Mesenchymal stem cell (in vitro differentiated cells and primary cell): ENCODE measurements around the gene CARD11.
A peak's percentile ranks its signal among the peaks of the same experiment; 100 is the strongest.

Experiments
- DNase-seq: peaks from one replicate; pipeline ENCODE4 v3.0.0-alpha.2; 2013
- H2AFZ ChIP-seq: one replicate; pipeline ENCODE4 v1.6.1; 2013; ENCODE audit warnings: low read depth, mild to moderate bottlenecking, control low read depth, inconsistent platforms, low read length, moderate library complexity
- H2AK5ac ChIP-seq: 2 replicates; pipeline ENCODE4 v1.6.1; 2013; ENCODE audit warnings: low read length, moderate library complexity, mild to moderate bottlenecking, inconsistent platforms; ENCODE audit not compliant: severe bottlenecking
- H2BK120ac ChIP-seq: one replicate; pipeline ENCODE4 v1.6.1; 2013; ENCODE audit warnings: low read depth, mild to moderate bottlenecking, inconsistent platforms, low read length, moderate library complexity
- H2BK12ac ChIP-seq, 2 experiments: one replicate each; pipeline ENCODE4 v1.6.1; 2013; ENCODE audit warnings: inconsistent platforms in 2 of 2, low read length in 2 of 2, mild to moderate bottlenecking in 2 of 2, moderate library complexity in 2 of 2, control low read depth in 1 of 2
- H2BK15ac ChIP-seq: one replicate; pipeline ENCODE4 v1.6.1; 2013; ENCODE audit warnings: mild to moderate bottlenecking, low read depth, inconsistent platforms; ENCODE audit not compliant: poor library complexity, severe bottlenecking
- H2BK5ac ChIP-seq: 2 replicates; pipeline ENCODE4 v1.6.1; 2013; ENCODE audit warnings: low read depth, mild to moderate bottlenecking, low read length, control low read depth, inconsistent platforms; ENCODE audit not compliant: poor library complexity, severe bottlenecking
- H3K14ac ChIP-seq, 2 experiments: one replicate each; pipeline ENCODE4 v1.6.1; 2013; ENCODE audit warnings: inconsistent platforms in 2 of 2, low read length in 2 of 2, control low read depth in 1 of 2, mild to moderate bottlenecking in 1 of 2, moderate library complexity in 1 of 2
- H3K18ac ChIP-seq, 2 experiments: one replicate each; pipeline ENCODE4 v1.6.1; 2013; ENCODE audit warnings: inconsistent platforms in 2 of 2, low read length in 2 of 2, control low read depth in 1 of 2, low read depth in 1 of 2, mild to moderate bottlenecking in 1 of 2
- H3K23ac ChIP-seq, 2 experiments: one replicate each; pipeline ENCODE4 v1.6.1; 2013; ENCODE audit warnings: inconsistent platforms in 2 of 2, low read length in 2 of 2, mild to moderate bottlenecking in 2 of 2, moderate library complexity in 2 of 2, control low read depth in 1 of 2
- H3K27ac ChIP-seq: 2 replicates; pipeline ENCODE4 v1.5.1; 2013; ENCODE audit warnings: mild to moderate bottlenecking, moderate library complexity, low read length, control low read depth, inconsistent platforms; ENCODE audit not compliant: poor library complexity, severe bottlenecking
- H3K27me3 ChIP-seq, 2 experiments: 2 replicates each; pipeline versions ENCODE4 v1.6.1 to v1.7.0; 2013; ENCODE audit warnings: low read length in 2 of 2, mild to moderate bottlenecking in 2 of 2, moderate library complexity in 2 of 2, control low read depth in 1 of 2, inconsistent platforms in 1 of 2; ENCODE audit not compliant: control insufficient read depth in 1 of 2, insufficient read depth in 1 of 2
- H3K36me3 ChIP-seq, 2 experiments: 2 replicates each; pipeline versions ENCODE4 v1.6.1 to v1.7.0; 2013; ENCODE audit warnings: low read length in 2 of 2, control low read depth in 1 of 2, inconsistent platforms in 1 of 2, low read depth in 1 of 2, mild to moderate bottlenecking in 1 of 2; ENCODE audit not compliant: insufficient read depth in 2 of 2, control insufficient read depth in 1 of 2
- H3K4ac ChIP-seq, 2 experiments: one replicate each; pipeline ENCODE4 v1.6.1; 2013; ENCODE audit warnings: inconsistent platforms in 2 of 2, low read length in 2 of 2, mild to moderate bottlenecking in 2 of 2, moderate library complexity in 2 of 2, control low read depth in 1 of 2, low read depth in 1 of 2
- H3K4me1 ChIP-seq: 2 replicates; pipeline ENCODE4 v1.6.1; 2013; ENCODE audit warnings: low read depth, low read length, control low read depth; ENCODE audit not compliant: control insufficient read depth, insufficient read depth
- H3K4me2 ChIP-seq: 2 replicates; pipeline ENCODE4 v1.6.1; 2013; ENCODE audit warnings: low read length, mild to moderate bottlenecking, inconsistent platforms; ENCODE audit not compliant: poor library complexity, severe bottlenecking
- H3K4me3 ChIP-seq, 2 experiments: 2 replicates each; pipeline versions ENCODE4 v1.5.1 to v1.7.0; 2013; ENCODE audit warnings: low read length in 2 of 2, mild to moderate bottlenecking in 2 of 2, control low read depth in 1 of 2, low read depth in 1 of 2; ENCODE audit not compliant: insufficient read depth in 1 of 2
- H3K79me1 ChIP-seq: replicated peaks from 2 replicates; pipeline ENCODE4 v1.6.1; 2013; ENCODE audit warnings: mild to moderate bottlenecking, control low read depth, low read length, inconsistent platforms; ENCODE audit not compliant: poor library complexity, severe bottlenecking
- H3K9ac ChIP-seq: 2 replicates; pipeline ENCODE4 v1.7.0; 2013; ENCODE audit warnings: mild to moderate bottlenecking, low read length, moderate library complexity
- H3K9me3 ChIP-seq: 2 replicates; pipeline ENCODE4 v1.7.0; 2013; ENCODE audit warnings: mild to moderate bottlenecking, low read length; ENCODE audit not compliant: control insufficient read depth
- H4K8ac ChIP-seq: one replicate; pipeline ENCODE4 v1.6.1; 2013; ENCODE audit warnings: inconsistent platforms, mild to moderate bottlenecking, low read length, moderate library complexity
- H4K91ac ChIP-seq: one replicate; pipeline ENCODE4 v1.6.1; 2013; ENCODE audit warnings: mild to moderate bottlenecking, low read length, inconsistent platforms
- WGBS: methylation state at CpG from one replicate; pipeline ENCODE4 v1.1.7; 2013; ENCODE audit warnings: mixed read lengths; 5-methylcytosine and 5-hydroxymethylcytosine counted together

Gene CARD11

DNA sequence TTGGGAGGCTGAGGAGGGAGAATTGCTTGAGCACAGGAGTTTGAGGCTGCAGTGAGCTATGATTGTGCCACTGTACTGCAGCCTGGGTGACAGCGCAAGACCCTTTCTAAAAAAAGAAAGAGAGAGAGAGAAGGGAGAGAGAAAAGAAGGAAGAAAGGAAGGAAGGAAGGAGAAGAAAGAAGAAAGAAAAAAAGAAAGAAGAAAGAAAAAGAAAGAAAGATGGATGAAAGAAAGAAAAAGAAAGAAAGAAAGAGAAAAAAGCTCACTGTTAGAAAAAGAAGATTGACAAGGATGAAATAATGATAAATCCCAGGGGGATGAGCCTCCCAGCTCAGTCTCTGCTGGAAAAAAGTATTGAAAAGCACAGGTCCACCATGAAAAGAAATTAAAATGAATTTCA, 22.8 kb upstream of the CARD11 start:
- Histone ChIP-seq H2BK15ac (no peak overlapping the region), H3K79me1 (no peaks in the 10 kb centered on the region), H4K8ac (no peak overlapping the region), H4K91ac (no peak overlapping the region), H3K4ac (no peak overlapping the region), H3K23ac (no peak overlapping the region), H3K36me3 (no peaks in the 10 kb centered on the region), H3K14ac (no peak overlapping the region), H3K27me3 (peaks cover 0 to 17% of the 10 kb centered on the region in 2 experiments), H3K4me3 (no peak overlapping the region), H3K9me3 (peaks cover 3% of the 10 kb centered on the region), H3K4me2 (no peak overlapping the region), H2AFZ (no peak overlapping the region), H3K27ac (no peak overlapping the region), H3K4me1 (no peaks in the 10 kb centered on the region), H2BK5ac (no peak overlapping the region), H2BK120ac (no peak overlapping the region), H2BK12ac (no peak overlapping the region), H3K18ac (no peak overlapping the region), H2AK5ac (no peak overlapping the region), H3K9ac (no peak overlapping the region)
- 98% methylated on average over 1 of the region's 1 CpG for WGBS
- no peak for DNase-seq

DNA sequence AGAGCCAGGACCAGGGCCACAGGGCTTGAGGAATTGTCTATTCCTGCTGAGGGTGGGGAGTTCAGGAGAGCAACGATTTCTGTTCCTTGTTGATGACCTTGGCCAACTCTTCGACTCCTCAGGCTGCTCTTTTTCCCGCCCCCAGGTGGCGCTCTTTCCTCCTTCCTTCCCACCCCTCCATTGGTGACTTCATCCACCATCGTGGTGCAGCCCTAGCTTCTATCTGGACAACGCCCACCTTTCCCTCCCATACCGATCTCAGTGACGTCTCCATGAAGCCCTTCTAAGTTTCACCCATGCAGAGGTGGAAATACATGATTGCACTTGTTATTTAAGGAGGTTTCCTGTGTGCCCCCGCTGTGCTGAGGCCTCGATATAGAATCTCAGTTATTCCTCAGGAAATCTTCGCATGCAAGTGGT, 22.1 kb upstream of the CARD11 start:
- H3K27ac ChIP-seq = no peak overlapping the region
- no peak overlapping the region for H3K4me3 ChIP-seq
- no peaks in the 10 kb centered on the region for H3K9me3 ChIP-seq
- 41% methylated on average over 11 of the region's 11 CpGs for WGBS
- H2BK5ac ChIP-seq = no peak overlapping the region
- H3K36me3 ChIP-seq = no peaks in the 10 kb centered on the region
- no peak overlapping the region for H3K9ac ChIP-seq
- no peak overlapping the region for H4K8ac ChIP-seq
- peak overlapping the region in 1 of 2 experiments; percentile 25 for H2BK12ac ChIP-seq
- no peak overlapping the region for H2BK15ac ChIP-seq
- no peak overlapping the region for H3K14ac ChIP-seq
- no peak overlapping the region for H3K18ac ChIP-seq
- H3K4ac ChIP-seq = no peak overlapping the region
- no peaks in the 10 kb centered on the region for H3K4me1 ChIP-seq
- no peak overlapping the region for H3K23ac ChIP-seq
- H2BK120ac ChIP-seq = no peak overlapping the region
- no peak overlapping the region for H3K4me2 ChIP-seq
- no peak overlapping the region for H2AFZ ChIP-seq
- H4K91ac ChIP-seq = no peak overlapping the region
- H3K79me1 ChIP-seq = no peaks in the 10 kb centered on the region
- H3K27me3 ChIP-seq = peaks cover 0 to 17% of the 10 kb centered on the region in 2 experiments
- no peak overlapping the region for H2AK5ac ChIP-seq
- peak; percentile 33 for DNase-seq

DNA sequence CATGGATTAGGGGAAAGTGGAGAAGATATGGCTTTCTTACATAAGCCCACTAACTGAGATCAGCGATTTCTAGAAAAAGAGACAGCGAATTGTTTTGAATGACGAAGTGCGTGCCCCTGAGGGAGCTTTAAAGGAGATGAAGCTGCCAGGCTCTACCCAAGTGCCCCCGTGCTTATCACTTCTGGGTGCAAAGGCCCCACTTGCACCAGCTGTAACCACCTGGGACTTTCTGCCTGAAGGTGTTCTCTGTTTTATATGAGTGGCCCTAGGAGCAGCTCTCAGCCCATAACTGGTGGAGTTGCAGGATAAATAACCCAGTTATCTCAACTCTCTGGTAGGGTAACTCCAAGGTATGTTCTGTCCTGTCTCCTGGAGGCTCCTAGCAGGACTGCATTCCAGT, 20.4 kb upstream of the CARD11 start:
- Histone ChIP-seq H2BK120ac (no peak overlapping the region), H3K4me3 (no peak overlapping the region), H3K4me1 (no peaks in the 10 kb centered on the region), H3K14ac (peak overlapping the region in 1 of 2 experiments; percentile 23), H3K4me2 (no peak overlapping the region), H2AFZ (no peak overlapping the region), H2AK5ac (no peak overlapping the region), H2BK15ac (no peak overlapping the region), H3K9ac (no peak overlapping the region), H3K4ac (no peak overlapping the region), H4K8ac (no peak overlapping the region), H2BK12ac (no peak overlapping the region), H3K27ac (no peak overlapping the region), H3K9me3 (no peaks in the 10 kb centered on the region), H3K27me3 (peaks cover 0 to 17% of the 10 kb centered on the region in 2 experiments), H2BK5ac (no peak overlapping the region), H3K36me3 (no peaks in the 10 kb centered on the region), H3K79me1 (no peaks in the 10 kb centered on the region), H3K18ac (no peak overlapping the region), H3K23ac (no peak overlapping the region), H4K91ac (no peak overlapping the region)
- WGBS = 92% methylated on average over 5 of the region's 5 CpGs
- DNase-seq = no peak

DNA sequence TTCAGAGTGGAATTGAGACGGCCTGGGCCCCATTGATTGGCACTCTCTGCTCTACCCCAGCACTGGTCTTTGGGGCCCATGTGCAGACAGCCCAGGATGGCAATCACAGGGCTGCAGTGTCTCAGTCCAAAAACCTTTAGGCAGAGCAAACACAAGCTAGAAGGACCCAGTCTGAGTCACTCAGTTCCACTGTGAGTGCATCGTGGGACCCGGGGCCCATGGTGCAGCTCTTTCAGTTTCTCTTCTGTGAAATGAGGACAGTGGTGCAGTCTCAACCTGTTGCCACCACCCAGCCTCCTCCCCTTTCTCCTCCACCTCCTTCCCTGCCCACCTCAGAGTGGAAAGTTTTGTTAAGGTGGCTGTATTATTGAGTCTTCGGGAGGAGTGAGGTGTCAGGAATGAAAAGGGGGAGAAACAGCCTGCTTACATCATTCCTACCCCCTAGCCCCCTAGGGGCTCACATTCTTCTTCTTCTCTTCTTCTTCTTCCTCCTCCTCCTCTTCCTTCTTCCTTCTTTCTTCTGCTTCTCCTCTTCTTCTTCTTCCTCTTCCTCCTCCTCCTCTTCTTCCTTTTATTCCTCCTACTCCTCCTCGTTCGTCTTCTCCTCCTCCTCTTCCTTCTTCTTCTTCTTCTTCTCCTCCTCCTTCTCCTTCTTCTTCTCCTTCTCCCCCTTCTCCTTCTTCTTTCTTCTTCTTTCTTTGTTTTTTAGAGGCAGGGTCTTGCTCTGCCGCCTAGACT, 19.5 kb upstream of the CARD11 start:
- Histone ChIP-seq H3K27me3 (peaks cover 0 to 13% of the 10 kb centered on the region in 2 experiments), H3K9ac (no peak overlapping the region), H3K14ac (peak overlapping the region in 1 of 2 experiments; percentile 19), H4K91ac (no peak overlapping the region), H3K36me3 (no peaks in the 10 kb centered on the region), H3K4me3 (no peak overlapping the region), H2BK5ac (no peak overlapping the region), H2AFZ (no peak overlapping the region), H2BK120ac (no peak overlapping the region), H2AK5ac (no peak overlapping the region), H2BK12ac (no peak overlapping the region), H3K4me1 (no peaks in the 10 kb centered on the region), H2BK15ac (no peak overlapping the region), H3K79me1 (no peaks in the 10 kb centered on the region), H3K23ac (no peak overlapping the region), H3K4ac (no peak overlapping the region), H3K27ac (no peak overlapping the region), H3K18ac (no peak overlapping the region), H3K9me3 (no peaks in the 10 kb centered on the region), H4K8ac (no peak overlapping the region), H3K4me2 (no peak overlapping the region)
- WGBS = 88% methylated on average over 7 of the region's 7 CpGs
- no peak for DNase-seq
